HCT116 (cell line): ENCODE results near the gene HEXD. TPM values are rescaled to one million over a fixed set of nuclear protein-coding genes. Genes with fewer than 3 reads are reported as not detected.

Source experiments
- ATAC-seq: fragments of 200-7000 bp; cut with Tn5 transposase; 2 replicates; pipeline ENCODE4 v1.9.1; 2020; ENCODE audit warnings: mild to moderate bottlenecking, moderate library complexity
- BruUV-seq: library from RNA; stranded (reverse); fragments of 400-500 nt; replicated peaks from 2 replicates; lab custom pipeline; 2021; lab: Mats Ljungman, UMichigan
- CTCF ChIA-PET: fragments of 300-600 bp; sonication (Branson Sonifier 250); formaldehyde crosslinking; loops from one replicate; lab custom pipeline; 2021; ENCODE audit warnings: antibody characterized with exemption; lab: Charles Lee
- POLR2A ChIA-PET: fragments of 300-600, 350-600 bp; sonication (Branson Sonifier 250); formaldehyde crosslinking; loops from one replicate; lab custom pipeline; 2021; ENCODE audit warnings: antibody characterized with exemption; lab: Charles Lee
- RAD21 ChIA-PET, 2 experiments: fragments of 300-600 bp; sonication (Branson Sonifier 250); formaldehyde crosslinking; loops; one replicate each; lab custom pipeline; 2023; ENCODE audit warnings: low total read pairs in 2 of 2; ENCODE audit not compliant: uncharacterized antibody in 2 of 2, unreplicated experiment in 2 of 2, low non-redundant PET in 1 of 2; lab: Charles Lee
- DNase-seq: peaks from one replicate; pipeline ENCODE4 v3.0.0-alpha.2; 2010; ENCODE audit warnings: low read depth, low spot score
- H2AFZ ChIP-seq: fragments of 200-600 bp; shearing (Covaris generic), sonication (generic); 2 replicates; pipeline ENCODE4 v1.6.1; 2017; ENCODE audit warnings: low read depth, mixed run types, mixed read lengths, antibody characterized with exemption, low read length; ENCODE audit not compliant: poor library complexity, severe bottlenecking
- H3K27ac ChIP-seq: 2 replicates; pipeline ENCODE4 v1.5.1; 2012; ENCODE audit warnings: low read depth, low read length
- H3K27me3 ChIP-seq: fragments of 200-600 bp; sonication (generic); 2 replicates; pipeline ENCODE4 v1.6.1; 2016; ENCODE audit warnings: mixed run types, low read length, mixed read lengths; ENCODE audit not compliant: insufficient read depth
- H3K36me3 ChIP-seq, 2 experiments: fragments of 200-500 bp in 1 of 2; fragments of 200-600 bp in 1 of 2; sonication (Bioruptor generic) in 1 of 2; sonication (generic) in 1 of 2; 2 replicates each; pipeline versions ENCODE4 v1.5.1 to v1.6.1; 2014 to 2016; ENCODE audit warnings: low read length in 2 of 2, inconsistent platforms in 1 of 2, mixed read lengths in 1 of 2, mixed run types in 1 of 2; ENCODE audit not compliant: insufficient read depth in 2 of 2, control insufficient read depth in 1 of 2
- H3K4me1 ChIP-seq, 2 experiments: fragments of 200-600 bp in 1 of 2; sonication (generic) in 1 of 2; 2 replicates each; pipeline versions ENCODE4 v1.5.1 to v1.6.1; 2012 to 2017; ENCODE audit warnings: low read length in 2 of 2, inconsistent platforms in 1 of 2, mild to moderate bottlenecking in 1 of 2, mixed read lengths in 1 of 2, mixed run types in 1 of 2, moderate library complexity in 1 of 2; ENCODE audit not compliant: insufficient read depth in 2 of 2, control insufficient read depth in 1 of 2
- H3K4me2 ChIP-seq: fragments of 200-600 bp; sonication (generic); 2 replicates; pipeline ENCODE4 v1.6.1; 2017; ENCODE audit warnings: mixed run types, low read length, mixed read lengths
- H3K4me3 ChIP-seq, 2 experiments: fragments of 200-600 bp in 1 of 2; sonication (generic) in 1 of 2; replicated peaks in 1 of 2; 2 replicates each; pipeline ENCODE4 v1.5.1; 2011 to 2016; ENCODE audit warnings: low read length in 2 of 2, control low read depth in 1 of 2, low read depth in 1 of 2, mild to moderate bottlenecking in 1 of 2, mixed read lengths in 1 of 2, mixed run types in 1 of 2
- H3K79me2 ChIP-seq: fragments of 200-600 bp; sonication (generic); 2 replicates; pipeline ENCODE4 v1.6.1; 2017; ENCODE audit warnings: mild to moderate bottlenecking, mixed run types, low read length, moderate library complexity, mixed read lengths; ENCODE audit not compliant: insufficient read depth
- H3K9ac ChIP-seq: fragments of 200-600 bp; sonication (generic); 2 replicates; pipeline ENCODE4 v1.6.1; 2016; ENCODE audit warnings: low read length, mixed read lengths
- H3K9me2 ChIP-seq: fragments of 200-600 bp; sonication (generic), shearing (Covaris generic); 2 replicates; pipeline ENCODE4 v1.6.1; 2017; ENCODE audit warnings: mixed run types, mild to moderate bottlenecking, moderate library complexity; ENCODE audit not compliant: insufficient read depth
- H3K9me3 ChIP-seq, 2 experiments: fragments of 200-500 bp in 1 of 2; fragments of 200-600 bp in 1 of 2; sonication (Bioruptor generic) in 1 of 2; sonication (generic) in 1 of 2; 2 replicates each; pipeline ENCODE4 v1.6.1; 2014 to 2017; ENCODE audit warnings: low read length in 2 of 2, mixed read lengths in 2 of 2, inconsistent platforms in 1 of 2, low read depth in 1 of 2, mild to moderate bottlenecking in 1 of 2, mixed run types in 1 of 2, moderate library complexity in 1 of 2; ENCODE audit not compliant: control insufficient read depth in 1 of 2, insufficient read depth in 1 of 2
- H4K20me1 ChIP-seq: fragments of 200-600 bp; sonication (generic), shearing (Covaris generic); 2 replicates; pipeline ENCODE4 v1.6.1; 2017; ENCODE audit warnings: mixed run types, mild to moderate bottlenecking, moderate library complexity; ENCODE audit not compliant: insufficient read depth
- JUND ChIP-seq: IDR thresholded peaks from 2 replicates; pipeline ENCODE4 v1.6.1; 2012
- intact Hi-C: fragments of 100-400 bp; cut with micrococcal nuclease; formaldehyde crosslinking; loops from 2 replicates; pipeline ENCODE4 v1.10.0; 2022
- total RNA-seq: library from RNA; stranded (reverse); gene quantifications from one replicate; pipeline ENCODE4 v1.2.1, GENCODE V29; 2021; ENCODE audit not compliant: unreplicated experiment
- TF ChIP-seq, protein P1 (sequence below), 3 experiments: fragments of 200-600 bp in 1 of 3; sonication (generic) in 1 of 3; IDR thresholded peaks in 2 of 3; conservative IDR thresholded peaks in 1 of 3; 2 replicates each; pipeline ENCODE4 v1.5.1; 2012 to 2017; ENCODE audit warnings: low read depth in 2 of 3, low read length in 2 of 3, antibody characterized with exemption in 1 of 3, borderline replicate concordance in 1 of 3, control low read depth in 1 of 3, mild to moderate bottlenecking in 1 of 3, mixed read lengths in 1 of 3, mixed run types in 1 of 3, moderate library complexity in 1 of 3; ENCODE audit not compliant: insufficient read depth in 1 of 3

The HEXD gene
- total RNA-seq, 1 experiment from 2014 or later: 45.2 TPM

DNA sequence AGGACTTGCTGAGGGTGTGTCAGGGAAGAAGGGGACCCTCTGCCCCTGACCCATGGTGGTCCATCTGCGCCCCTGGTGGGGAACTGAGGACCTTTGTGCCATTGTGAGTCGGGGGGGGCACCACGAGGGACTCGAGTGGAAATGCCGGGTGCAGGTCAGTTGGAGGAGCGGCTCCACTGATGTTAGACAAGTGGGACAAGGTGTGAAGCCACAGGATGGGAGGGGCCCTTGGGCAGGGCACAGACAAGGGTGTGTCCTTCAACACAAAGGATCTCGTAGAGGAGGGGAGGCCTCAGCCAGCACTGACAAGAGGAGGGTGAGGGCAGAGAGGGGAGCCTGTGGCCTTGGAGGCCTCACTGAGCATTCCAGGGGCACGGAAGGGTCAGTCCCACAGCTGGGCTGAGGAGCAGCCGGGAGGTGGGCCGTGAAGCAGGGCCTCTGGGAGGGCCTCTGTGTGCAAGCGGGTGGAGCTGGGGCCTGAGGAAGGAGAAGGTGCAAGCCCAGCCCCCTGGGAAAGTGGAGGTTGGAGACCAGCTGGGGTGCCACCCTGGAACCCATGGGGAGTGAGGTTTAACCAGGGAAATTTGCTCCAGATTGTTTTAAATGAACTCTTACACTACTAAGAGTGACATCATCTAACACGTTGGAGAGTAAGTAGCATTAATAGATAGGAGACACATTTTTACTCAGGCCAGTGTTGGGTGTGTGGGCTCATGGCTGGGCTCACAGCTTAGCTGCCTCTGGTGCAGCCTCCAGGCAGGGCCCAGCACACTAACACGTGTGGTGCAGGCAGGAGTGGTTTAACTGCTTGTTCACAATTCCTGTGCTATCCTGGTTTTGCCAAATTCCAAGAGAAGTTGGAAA, 68.3 kb downstream of the HEXD start:
- no peak overlapping the region for H2AFZ ChIP-seq
- no peaks in the 10 kb centered on the region for H3K27me3 ChIP-seq
- ATAC-seq (no peak), DNase-seq (no peak)
- no peak overlapping the region for H3K9ac ChIP-seq
- no peak overlapping the region for H3K27ac ChIP-seq
- TF ChIP-seq, protein P1, sequence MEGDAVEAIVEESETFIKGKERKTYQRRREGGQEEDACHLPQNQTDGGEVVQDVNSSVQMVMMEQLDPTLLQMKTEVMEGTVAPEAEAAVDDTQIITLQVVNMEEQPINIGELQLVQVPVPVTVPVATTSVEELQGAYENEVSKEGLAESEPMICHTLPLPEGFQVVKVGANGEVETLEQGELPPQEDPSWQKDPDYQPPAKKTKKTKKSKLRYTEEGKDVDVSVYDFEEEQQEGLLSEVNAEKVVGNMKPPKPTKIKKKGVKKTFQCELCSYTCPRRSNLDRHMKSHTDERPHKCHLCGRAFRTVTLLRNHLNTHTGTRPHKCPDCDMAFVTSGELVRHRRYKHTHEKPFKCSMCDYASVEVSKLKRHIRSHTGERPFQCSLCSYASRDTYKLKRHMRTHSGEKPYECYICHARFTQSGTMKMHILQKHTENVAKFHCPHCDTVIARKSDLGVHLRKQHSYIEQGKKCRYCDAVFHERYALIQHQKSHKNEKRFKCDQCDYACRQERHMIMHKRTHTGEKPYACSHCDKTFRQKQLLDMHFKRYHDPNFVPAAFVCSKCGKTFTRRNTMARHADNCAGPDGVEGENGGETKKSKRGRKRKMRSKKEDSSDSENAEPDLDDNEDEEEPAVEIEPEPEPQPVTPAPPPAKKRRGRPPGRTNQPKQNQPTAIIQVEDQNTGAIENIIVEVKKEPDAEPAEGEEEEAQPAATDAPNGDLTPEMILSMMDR (IDR thresholded peaks at IDR 0.05 in 2 of 3, conservative IDR thresholded peaks at IDR 0.05 in 1 of 3; ENCODE audit: borderline replicate concordance in 1 of 3, insufficient read depth in 1 of 3, low read depth in 2 of 3, low read length in 2 of 3): no peak
- intact Hi-C loops: no loop called here
- H3K4me3 ChIP-seq: no peak overlapping the region
- H3K36me3 ChIP-seq: peaks cover 32 to 39% of the 10 kb centered on the region in 2 experiments; a peak in 3 of 4 replicates
- no peaks in the 10 kb centered on the region for H3K79me2 ChIP-seq
- H3K9me2 ChIP-seq: no peaks in the 10 kb centered on the region
- no peaks in the 10 kb centered on the region for H4K20me1 ChIP-seq
- no TSS peak for BruUV-seq
- ChIA-PET RAD21 (no interaction called here), POLR2A (no interaction called here), CTCF (no interaction called here)
- no peaks in the 10 kb centered on the region; a peak in 1 of 4 replicates for H3K4me1 ChIP-seq
- no peaks in the 10 kb centered on the region for H3K9me3 ChIP-seq
- H3K4me2 ChIP-seq: no peak overlapping the region

DNA sequence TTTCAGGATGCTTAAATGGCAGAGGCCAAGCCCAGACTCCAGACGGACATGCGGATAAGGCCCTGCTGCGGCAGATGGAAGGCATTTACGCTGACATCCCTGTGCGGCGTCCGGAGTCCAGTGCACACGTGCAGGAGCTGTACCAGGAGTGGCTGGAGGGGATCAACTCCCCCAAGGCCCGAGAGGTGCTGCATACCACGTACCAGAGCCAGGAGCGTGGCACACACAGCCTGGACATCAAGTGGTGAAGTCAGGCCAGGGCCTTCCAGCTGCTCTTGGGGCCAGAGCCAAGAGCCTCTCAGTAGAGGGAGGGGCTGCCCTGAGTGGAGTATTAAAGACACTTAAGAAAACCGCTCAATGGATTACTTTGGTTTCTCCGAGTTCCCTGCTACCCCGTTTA, 69.8 kb downstream of the HEXD start:
- no peaks in the 10 kb centered on the region for H3K9me3 ChIP-seq
- no TSS peak for BruUV-seq
- no peak for TF ChIP-seq JUND
- no peak overlapping the region for H3K4me2 ChIP-seq
- H3K9me2 ChIP-seq: no peaks in the 10 kb centered on the region
- ATAC-seq: no peak
- RAD21 ChIA-PET: no interaction called here
- H4K20me1 ChIP-seq: no peaks in the 10 kb centered on the region
- H2AFZ ChIP-seq: no peak overlapping the region
- POLR2A ChIA-PET: no interaction called here
- H3K27ac ChIP-seq: no peak overlapping the region
- no peak overlapping the region for H3K4me3 ChIP-seq
- H3K4me1 ChIP-seq: peaks cover 6 to 8% of the 10 kb centered on the region in 2 experiments
- CTCF ChIA-PET: no interaction called here
- DNase-seq: no peak
- H3K79me2 ChIP-seq: no peaks in the 10 kb centered on the region
- intact Hi-C loops: no loop called here
- H3K9ac ChIP-seq: no peak overlapping the region
- H3K27me3 ChIP-seq: no peaks in the 10 kb centered on the region
- H3K36me3 ChIP-seq: peaks cover 25 to 30% of the 10 kb centered on the region in 2 experiments; a peak in 3 of 4 replicates
